ENCODE measurements around the gene AMIGO1.

Gene AMIGO1

DNA sequence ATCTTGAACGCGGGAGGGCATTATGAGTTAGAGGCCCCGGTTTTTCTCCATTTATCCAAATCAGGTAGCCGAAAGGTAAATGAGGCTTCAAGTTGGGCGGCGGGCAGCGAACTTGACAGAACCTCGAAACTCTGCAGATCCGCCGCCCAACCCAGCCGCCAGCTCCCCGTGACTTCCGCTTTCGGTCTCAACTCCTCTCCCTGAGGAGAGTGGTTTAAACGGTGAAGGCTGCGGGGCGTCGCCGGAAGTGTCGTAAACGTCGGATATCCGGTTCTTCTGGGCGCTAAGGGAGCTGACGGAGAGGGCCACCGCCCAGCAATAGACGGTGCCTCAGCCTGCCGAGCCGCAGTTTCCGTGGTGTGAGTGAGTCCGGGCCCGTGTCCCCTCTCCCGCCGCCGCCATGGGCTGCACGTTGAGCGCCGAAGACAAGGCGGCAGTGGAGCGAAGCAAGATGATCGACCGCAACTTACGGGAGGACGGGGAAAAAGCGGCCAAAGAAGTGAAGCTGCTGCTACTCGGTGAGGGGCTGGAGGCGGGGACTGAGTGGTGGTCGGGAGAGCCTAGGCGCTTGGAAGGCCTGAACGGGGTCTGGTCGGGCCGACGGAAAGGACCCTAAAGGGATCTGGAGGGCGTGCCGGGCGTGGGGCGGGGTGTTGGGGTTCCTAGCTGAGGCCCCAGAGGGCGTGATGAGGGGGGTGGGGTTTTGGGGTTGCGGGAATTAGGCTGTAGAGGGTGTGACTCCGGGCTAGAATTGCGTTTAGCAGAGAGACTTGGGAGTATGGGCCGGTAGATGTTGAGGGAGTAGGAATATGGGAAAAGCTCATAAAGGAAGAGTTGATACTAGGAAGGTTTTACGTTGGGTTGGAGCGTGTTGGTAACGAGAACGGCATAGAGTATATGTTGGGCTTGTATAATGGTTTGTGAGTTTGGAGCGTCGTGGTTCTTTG, 39.1 kb upstream of the AMIGO1 start, which contains the start of gene GNAI3:
Gene GNAI3 (plus strand): TSS at position 295 of the 947 bp plus-strand sequence. CDS start 106 bp downstream, at position 401.
- no peaks in the 10 kb centered on the region for H3K9me2 ChIP-seq (replicated peaks; ENCODE audit: low read depth, low read length)
- H3K9ac ChIP-seq (ENCODE audit: low read depth, low read length, poor library complexity, severe bottlenecking), result peak within 1 kb of the TSS; percentile 90
- no peaks in the 10 kb centered on the region for H3F3A ChIP-seq (ENCODE audit: low read depth)
- peak within 1 kb of the TSS; percentile 88 for H2AFZ ChIP-seq (ENCODE audit: low read length)
- peaks cover 68% of the 10 kb centered on the region for H3K79me2 ChIP-seq (ENCODE audit: insufficient read depth, low read length)
- H3K9me3 ChIP-seq (ENCODE audit: insufficient read depth, low read depth, low read length), result no peaks in the 10 kb centered on the region
- H3K27me3 ChIP-seq (ENCODE audit: insufficient read depth, low read length, poor library complexity, severe bottlenecking), result no peaks in the 10 kb centered on the region
- peak within 1 kb of the TSS; percentile 94 for H3K4me3 ChIP-seq (ENCODE audit: low read length, poor library complexity, severe bottlenecking)
- peaks cover 48% of the 10 kb centered on the region for H3K4me1 ChIP-seq (ENCODE audit: insufficient read depth, low read length, poor library complexity, severe bottlenecking)
- TF ChIP-seq, protein P1, sequence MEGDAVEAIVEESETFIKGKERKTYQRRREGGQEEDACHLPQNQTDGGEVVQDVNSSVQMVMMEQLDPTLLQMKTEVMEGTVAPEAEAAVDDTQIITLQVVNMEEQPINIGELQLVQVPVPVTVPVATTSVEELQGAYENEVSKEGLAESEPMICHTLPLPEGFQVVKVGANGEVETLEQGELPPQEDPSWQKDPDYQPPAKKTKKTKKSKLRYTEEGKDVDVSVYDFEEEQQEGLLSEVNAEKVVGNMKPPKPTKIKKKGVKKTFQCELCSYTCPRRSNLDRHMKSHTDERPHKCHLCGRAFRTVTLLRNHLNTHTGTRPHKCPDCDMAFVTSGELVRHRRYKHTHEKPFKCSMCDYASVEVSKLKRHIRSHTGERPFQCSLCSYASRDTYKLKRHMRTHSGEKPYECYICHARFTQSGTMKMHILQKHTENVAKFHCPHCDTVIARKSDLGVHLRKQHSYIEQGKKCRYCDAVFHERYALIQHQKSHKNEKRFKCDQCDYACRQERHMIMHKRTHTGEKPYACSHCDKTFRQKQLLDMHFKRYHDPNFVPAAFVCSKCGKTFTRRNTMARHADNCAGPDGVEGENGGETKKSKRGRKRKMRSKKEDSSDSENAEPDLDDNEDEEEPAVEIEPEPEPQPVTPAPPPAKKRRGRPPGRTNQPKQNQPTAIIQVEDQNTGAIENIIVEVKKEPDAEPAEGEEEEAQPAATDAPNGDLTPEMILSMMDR (conservative IDR thresholded peaks at IDR 0.05; ENCODE audit: low read length), result 0 out of 2 replicates have a peak, but pooled peaks have one; percentile 8
- TF ChIP-seq EZH2phosphoT487 (IDR thresholded peaks at IDR 0.05; ENCODE audit: borderline replicate concordance), result no peak
- H3K4me2 ChIP-seq (ENCODE audit: low read depth, low read length, poor library complexity, severe bottlenecking), result peak within 1 kb of the TSS; percentile 92
- H4K20me1 ChIP-seq (ENCODE audit: insufficient read depth, low read length, poor library complexity, severe bottlenecking), result peaks cover 42% of the 10 kb centered on the region
- no peaks in the 10 kb centered on the region for H3K36me3 ChIP-seq (ENCODE audit: insufficient read depth, low read length)

DNA sequence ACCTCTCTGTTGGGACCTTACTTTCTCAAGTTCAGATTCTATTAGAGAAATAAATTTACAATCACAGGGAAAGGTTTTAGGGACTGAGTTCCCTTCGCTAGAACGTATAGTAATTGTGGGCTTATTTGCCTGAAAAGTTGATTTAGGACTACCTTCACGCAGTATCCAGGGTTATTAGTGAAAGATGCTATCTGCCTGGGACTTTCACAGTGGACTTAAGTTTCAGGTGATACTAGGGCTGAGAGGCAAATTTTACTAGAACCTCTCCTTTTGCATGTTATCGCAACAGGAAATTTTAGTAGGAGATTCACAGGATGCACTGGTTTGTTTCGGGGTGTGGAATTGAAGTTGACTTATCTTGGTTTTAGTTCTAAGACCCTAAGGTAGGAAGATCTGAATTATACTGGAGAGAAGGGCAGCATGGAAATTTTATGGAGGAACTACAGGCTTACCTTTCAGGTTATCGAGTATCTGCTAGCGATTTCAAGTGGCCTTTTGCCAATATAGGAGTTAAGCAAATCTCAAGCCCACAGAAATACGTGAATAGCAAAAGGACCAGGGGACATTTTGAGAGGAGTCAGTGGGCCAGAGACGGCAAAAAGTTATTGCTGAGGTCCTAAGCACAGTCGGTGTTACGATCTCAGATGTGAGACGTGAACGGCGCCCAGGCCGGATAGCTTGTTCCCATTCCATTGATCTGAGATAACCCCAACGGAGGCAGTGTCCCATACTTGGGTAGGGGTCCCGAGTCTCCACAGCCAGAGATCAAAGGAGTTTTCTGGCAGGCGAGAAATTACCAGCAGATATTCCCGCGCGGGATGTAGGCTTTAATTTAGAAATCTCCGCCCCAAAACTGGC, 38.2 kb upstream of the AMIGO1 start:
- no peaks in the 10 kb centered on the region for H3K36me3 ChIP-seq (ENCODE audit: insufficient read depth, low read length)
- peak overlapping the region; percentile 5; the same call in 1 of the 2 replicates for H2AFZ ChIP-seq (ENCODE audit: low read length)
- no peaks in the 10 kb centered on the region for H3K9me2 ChIP-seq (replicated peaks; ENCODE audit: low read depth, low read length)
- H3F3A ChIP-seq (ENCODE audit: low read depth), result no peaks in the 10 kb centered on the region
- H3K79me2 ChIP-seq (ENCODE audit: insufficient read depth, low read length), result peaks cover 59% of the 10 kb centered on the region
- TF ChIP-seq, protein P1 (conservative IDR thresholded peaks at IDR 0.05; ENCODE audit: low read length), result no peak
- no peak for TF ChIP-seq EZH2phosphoT487 (IDR thresholded peaks at IDR 0.05; ENCODE audit: borderline replicate concordance)
- H3K27me3 ChIP-seq (ENCODE audit: insufficient read depth, low read length, poor library complexity, severe bottlenecking), result no peaks in the 10 kb centered on the region
- peak overlapping the region; percentile 94 for H3K4me3 ChIP-seq (ENCODE audit: low read length, poor library complexity, severe bottlenecking)
- peaks cover 40% of the 10 kb centered on the region for H3K4me1 ChIP-seq (ENCODE audit: insufficient read depth, low read length, poor library complexity, severe bottlenecking)
- peak overlapping the region; percentile 90 for H3K9ac ChIP-seq (ENCODE audit: low read depth, low read length, poor library complexity, severe bottlenecking)
- peak overlapping the region; percentile 92 for H3K4me2 ChIP-seq (ENCODE audit: low read depth, low read length, poor library complexity, severe bottlenecking)
- peaks cover 37% of the 10 kb centered on the region for H4K20me1 ChIP-seq (ENCODE audit: insufficient read depth, low read length, poor library complexity, severe bottlenecking)
- H3K9me3 ChIP-seq (ENCODE audit: insufficient read depth, low read depth, low read length), result no peaks in the 10 kb centered on the region

DNA sequence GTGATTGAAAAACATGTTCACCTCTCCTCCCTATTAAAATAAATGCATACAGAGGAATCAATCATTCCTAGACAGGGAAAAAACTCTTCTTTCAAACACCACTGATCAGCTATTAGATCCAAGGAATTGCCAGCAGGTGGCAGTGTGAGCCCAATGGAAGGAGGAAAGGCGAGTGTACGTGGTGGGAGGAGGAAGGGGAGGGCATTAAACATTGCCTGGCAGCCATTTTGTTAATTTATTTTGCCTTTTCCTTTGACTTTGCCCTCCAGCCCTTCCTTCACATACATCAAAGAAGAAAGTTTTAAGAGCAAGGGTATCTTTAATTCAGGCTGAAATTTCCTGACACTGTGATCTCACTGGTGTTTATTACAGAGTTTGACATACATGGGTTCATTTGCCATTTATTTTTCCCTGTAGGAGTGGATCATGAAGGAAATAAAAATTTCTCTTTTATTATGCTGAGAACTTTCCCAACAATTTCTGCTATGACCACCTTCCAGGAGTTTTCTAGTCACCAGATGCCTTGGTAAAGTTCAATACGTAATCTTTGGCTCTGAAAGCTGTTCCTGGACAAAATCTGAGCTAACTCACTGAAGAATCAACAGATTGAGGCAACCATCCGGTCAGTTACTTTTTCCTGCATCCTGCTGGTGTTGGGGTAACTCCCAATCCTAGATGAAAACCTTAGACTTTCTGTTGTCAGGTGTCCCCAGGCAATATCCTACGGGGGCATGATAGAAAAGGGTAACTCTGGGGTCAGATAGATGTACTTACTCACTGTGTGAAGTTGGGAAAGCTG, 37.0 kb upstream of the AMIGO1 start:
- Histone ChIP-seq H2AFZ (ENCODE audit: low read length) (peak overlapping the region; percentile 44), H3K9ac (ENCODE audit: low read depth, low read length, poor library complexity, severe bottlenecking) (peak overlapping the region; percentile 90), H3K79me2 (ENCODE audit: insufficient read depth, low read length) (peaks cover 47% of the 10 kb centered on the region), H3K4me2 (ENCODE audit: low read depth, low read length, poor library complexity, severe bottlenecking) (peak overlapping the region; percentile 92), H3K36me3 (ENCODE audit: insufficient read depth, low read length) (no peaks in the 10 kb centered on the region), H3K9me3 (ENCODE audit: insufficient read depth, low read depth, low read length) (no peaks in the 10 kb centered on the region), H3F3A (ENCODE audit: low read depth) (no peaks in the 10 kb centered on the region), H4K20me1 (ENCODE audit: insufficient read depth, low read length, poor library complexity, severe bottlenecking) (peaks cover 29% of the 10 kb centered on the region), H3K4me3 (ENCODE audit: low read length, poor library complexity, severe bottlenecking) (peak overlapping the region; percentile 94), H3K27me3 (ENCODE audit: insufficient read depth, low read length, poor library complexity, severe bottlenecking) (no peaks in the 10 kb centered on the region), H3K4me1 (ENCODE audit: insufficient read depth, low read length, poor library complexity, severe bottlenecking) (peaks cover 37% of the 10 kb centered on the region), H3K9me2 (replicated peaks; ENCODE audit: low read depth, low read length) (no peaks in the 10 kb centered on the region)
- TF ChIP-seq, protein P1 (conservative IDR thresholded peaks at IDR 0.05; ENCODE audit: low read length), result peak; percentile 91
- TF ChIP-seq EZH2phosphoT487 (IDR thresholded peaks at IDR 0.05; ENCODE audit: borderline replicate concordance), result no peak

Measured in Loucy (cell line).